HL-60 (cell line): Measurements from ENCODE around the gene POLR3A.

Source experiments
- DNase-seq, 2 experiments: peaks; one replicate each; pipeline ENCODE4 v3.0.0-alpha.2; 2010 to 2020; ENCODE audit warnings: low read depth in 1 of 2, low spot score in 1 of 2
- H3K27ac ChIP-seq: fragments of 250-450 bp; sonication (Bioruptor Pico); replicated peaks from 2 replicates; pipeline ENCODE4 v1.5.1; 2020; ENCODE audit warnings: mild to moderate bottlenecking, moderate library complexity
- H3K27me3 ChIP-seq: fragments of 250-450 bp; sonication (Bioruptor Pico); 2 replicates; pipeline ENCODE4 v1.5.1; 2021; ENCODE audit warnings: mild to moderate bottlenecking, moderate library complexity; ENCODE audit not compliant: insufficient read depth, poor library complexity, severe bottlenecking
- H3K4me3 ChIP-seq: replicated peaks from 2 replicates; pipeline ENCODE4 v1.5.1; 2011; ENCODE audit warnings: mild to moderate bottlenecking, control low read depth, low read length; ENCODE audit not compliant: insufficient read depth
- CTCF ChIP-seq: IDR thresholded peaks from one replicate; pipeline ENCODE4 v1.5.1; 2011; ENCODE audit warnings: low read length, control low read depth, inconsistent platforms; ENCODE audit not compliant: insufficient read depth
- GABPA ChIP-seq: IDR thresholded peaks from 2 replicates; pipeline ENCODE4 v1.6.1; 2012; ENCODE audit warnings: low read depth
- POLR2AphosphoS5 ChIP-seq: IDR thresholded peaks from 2 replicates; pipeline ENCODE4 v1.6.1; 2012; ENCODE audit warnings: low read depth
- REST ChIP-seq: IDR thresholded peaks from 2 replicates; pipeline ENCODE4 v1.6.1; 2012; ENCODE audit warnings: low read depth; ENCODE audit not compliant: insufficient replicate concordance
- SPI1 ChIP-seq: IDR thresholded peaks from 2 replicates; pipeline ENCODE4 v1.6.1; 2012; ENCODE audit warnings: low read depth, mild to moderate bottlenecking, borderline replicate concordance

Gene POLR3A

GRCh38 chr10:78039743-78040142, 10.4 kb upstream of the POLR3A start:
- H3K4me3 ChIP-seq: no peak overlapping the region
- H3K27me3 ChIP-seq: no peaks in the 10 kb centered on the region
- no peak for TF ChIP-seq GABPA
- no peak for TF ChIP-seq CTCF
- TF ChIP-seq POLR2AphosphoS5: no peak
- no peak for TF ChIP-seq SPI1
- no peak for TF ChIP-seq REST
- H3K27ac ChIP-seq: no peak overlapping the region
- DNase-seq: no peak

- no peak for DNase-seq
- TF ChIP-seq GABPA (no peak), SPI1 (no peak), REST (no peak), CTCF (no peak), POLR2AphosphoS5 (no peak)
- H3K27ac ChIP-seq: no peak overlapping the region
- no peak overlapping the region for H3K4me3 ChIP-seq
- no peaks in the 10 kb centered on the region for H3K27me3 ChIP-seq
Measured at GRCh38 chr10:78038791-78039547, 9.7 kb upstream of the POLR3A start.

GRCh38 chr10:78038105-78038504, 8.8 kb upstream of the POLR3A start:
- H3K27ac ChIP-seq: no peak overlapping the region
- H3K4me3 ChIP-seq: no peak overlapping the region
- TF ChIP-seq GABPA: no peak
- no peak for TF ChIP-seq POLR2AphosphoS5
- no peak for TF ChIP-seq REST
- no peak for TF ChIP-seq CTCF
- no peak for TF ChIP-seq SPI1
- no peaks in the 10 kb centered on the region for H3K27me3 ChIP-seq
- DNase-seq: no peak
